Measurements from ENCODE around the gene SPATA9.
A peak's percentile ranks its signal among the peaks of the same experiment; 100 is the strongest.

The SPATA9 gene

GRCh38 chr5:95682891-95683290, at the start of gene SPATA9:
SPATA9 (minus strand) TSS chr5:95682991; CDS start chr5:95682854, 137 bp downstream.
- no peak for DNase-seq

- DNase-seq, result peak in 1 of 2 experiments; percentile 12
Observed at GRCh38 chr5:95731571-95732554, 49.1 kb upstream of the SPATA9 start.

- DNase-seq, result peak in 1 of 2 experiments; percentile 8
Observed at GRCh38 chr5:95730730-95731570, 48.2 kb upstream of the SPATA9 start, which contains the start of gene RHOBTB3. RHOBTB3 (plus strand) TSS chr5:95731336; CDS start chr5:95731683, 347 bp downstream.

- DNase-seq, result no peak
Observed at GRCh38 chr5:95730011-95730700, 47.4 kb upstream of the SPATA9 start.

- no peak for DNase-seq
Observed at GRCh38 chr5:95729115-95730010, 46.6 kb upstream of the SPATA9 start.

GRCh38 chr5:95728494-95729114, 45.8 kb upstream of the SPATA9 start:
- no peak for DNase-seq

GRCh38 chr5:95727764-95728191, 45.0 kb upstream of the SPATA9 start:
- no peak for DNase-seq

- DNase-seq, result no peak
Observed at GRCh38 chr5:95726811-95727763, 44.3 kb upstream of the SPATA9 start.

GRCh38 chr5:95725937-95726810, 43.4 kb upstream of the SPATA9 start:
- DNase-seq, result no peak

- no peak for DNase-seq
Observed at GRCh38 chr5:95725071-95725820, 42.5 kb upstream of the SPATA9 start.

- no peak for DNase-seq
Observed at GRCh38 chr5:95723632-95724369, 41.0 kb upstream of the SPATA9 start.

- no peak for DNase-seq
Observed at GRCh38 chr5:95721582-95722295, 38.9 kb upstream of the SPATA9 start.

GRCh38 chr5:95720094-95720786, 37.4 kb upstream of the SPATA9 start:
- DNase-seq, result no peak

- DNase-seq, result no peak
Observed at GRCh38 chr5:95718738-95719137, 35.9 kb upstream of the SPATA9 start.

GRCh38 chr5:95718203-95718602, 35.4 kb upstream of the SPATA9 start:
- DNase-seq, result no peak

- no peak for DNase-seq
Observed at GRCh38 chr5:95717439-95717838, 34.6 kb upstream of the SPATA9 start.
